Endometrium (tissue), 2 donors: ENCODE measurements around the gene GUK1.

Experiments
- FAIRE-seq: peaks from 2 replicates; lab custom pipeline; 2012; peaks lifted over from hg19 to GRCh38; lab: Jason Lieb, UNC
- donor health status: control.
- donor health status: control.

The GUK1 gene

DNA sequence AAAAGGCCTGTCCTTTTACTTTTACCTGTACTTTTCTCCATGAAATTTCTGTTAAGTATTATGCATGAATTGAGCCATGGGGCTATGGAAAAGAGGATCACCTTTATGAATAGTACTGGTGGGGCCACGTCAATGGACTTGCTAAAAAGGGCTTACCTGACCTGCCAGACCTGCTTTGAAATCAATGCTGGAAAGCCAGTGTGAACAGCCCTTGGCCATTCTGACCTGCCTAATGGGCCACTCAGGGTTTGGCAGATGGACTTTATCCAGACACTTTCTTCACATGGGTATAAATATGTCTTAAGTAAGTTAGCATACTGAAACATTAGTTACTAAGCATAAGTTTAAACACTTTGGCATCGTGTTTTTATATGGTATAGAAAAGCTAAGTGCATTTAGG is 8.3 kb upstream of the GUK1 start:
- FAIRE-seq: no peak

DNA sequence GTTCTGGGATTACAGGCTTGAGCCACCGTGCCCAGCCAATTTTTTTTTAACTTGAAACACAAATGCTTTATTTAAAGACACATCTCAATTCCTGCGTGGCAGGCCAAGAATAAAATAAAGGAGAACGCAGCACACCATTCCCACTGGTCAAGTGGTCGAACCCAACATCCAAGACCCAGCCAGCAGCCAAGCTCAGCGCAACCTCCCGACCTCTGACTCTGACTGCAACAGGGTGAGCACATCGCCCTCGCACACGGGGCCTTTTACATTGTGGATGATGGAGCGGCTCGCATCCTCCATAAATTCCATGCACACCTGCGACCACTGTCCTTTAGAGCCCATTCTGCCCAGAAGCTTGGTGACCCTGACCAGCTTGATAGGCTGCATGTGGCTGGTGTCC is 5.5 kb upstream of the GUK1 start:
- FAIRE-seq: no peak

DNA sequence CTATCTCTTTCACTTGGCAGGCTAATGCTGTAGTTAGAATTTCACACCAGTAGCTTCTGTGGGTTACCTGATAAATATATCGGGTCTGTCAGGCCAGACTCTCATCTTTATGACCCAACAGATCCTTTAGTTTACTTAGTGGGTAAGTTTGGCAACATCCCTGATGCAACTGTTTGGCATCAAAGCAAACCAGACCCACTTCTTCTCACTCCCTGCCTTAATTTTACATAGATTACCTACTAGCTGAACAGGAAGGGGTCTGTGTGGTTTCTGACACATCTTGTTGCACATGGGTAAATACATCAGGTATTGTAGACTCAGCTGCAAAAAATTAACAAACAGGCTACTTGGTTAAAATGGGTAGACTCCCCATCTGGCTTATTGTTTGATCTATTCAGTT is 3.2 kb upstream of the GUK1 start:
- FAIRE-seq: no peak

DNA sequence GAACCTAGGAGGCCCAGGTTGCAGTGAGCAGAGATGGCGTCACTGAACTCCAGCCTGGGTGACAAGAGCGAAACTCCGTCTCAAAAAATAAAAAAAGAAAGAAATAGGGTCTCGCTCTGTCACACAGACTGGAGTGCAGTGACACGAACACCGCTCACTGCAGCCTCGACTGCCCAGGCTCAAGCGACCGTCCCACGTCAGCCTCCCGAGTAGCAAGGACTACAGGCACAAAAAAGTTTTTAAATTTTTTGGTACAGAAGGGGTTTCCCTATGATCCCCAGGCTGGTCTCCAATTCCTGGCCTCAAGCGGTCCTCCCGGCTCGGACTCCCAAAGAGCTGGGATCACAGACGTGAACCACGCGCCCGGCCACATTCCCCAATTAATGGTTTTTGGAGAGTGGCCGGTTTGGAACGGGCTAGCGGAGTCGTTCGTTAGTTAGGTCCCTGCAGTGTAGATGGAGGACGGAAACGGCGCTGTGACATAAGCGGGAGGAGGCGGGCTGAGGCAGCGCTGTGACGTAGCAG is 611 bp upstream of the GUK1 start:
- FAIRE-seq: no peak

DNA sequence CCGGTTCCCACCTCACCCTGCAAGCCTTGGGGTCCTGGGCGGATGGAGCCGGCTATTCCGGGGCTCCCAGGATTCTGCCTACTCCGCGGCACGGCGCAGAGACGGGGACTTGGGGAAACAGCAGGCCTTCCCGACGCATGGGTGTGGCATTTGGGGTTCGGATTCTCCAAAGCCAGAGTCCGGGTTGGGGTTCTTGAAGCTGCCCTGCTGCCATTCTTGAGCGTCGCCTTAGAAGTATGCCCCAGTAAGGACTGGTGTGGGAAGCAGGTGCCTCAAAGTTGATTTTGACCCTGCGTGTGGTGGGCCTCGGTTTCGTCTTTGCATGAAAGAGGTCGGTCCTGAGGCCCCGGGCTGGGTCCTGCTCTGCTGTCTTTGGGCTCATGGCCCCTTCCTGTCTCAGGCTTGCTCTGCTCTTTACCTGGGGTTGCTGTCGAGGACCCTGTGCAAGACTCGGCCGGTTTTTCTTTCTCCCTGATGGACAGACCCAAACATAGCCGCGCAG is 696 bp downstream of the GUK1 start:
- no peak for FAIRE-seq

DNA sequence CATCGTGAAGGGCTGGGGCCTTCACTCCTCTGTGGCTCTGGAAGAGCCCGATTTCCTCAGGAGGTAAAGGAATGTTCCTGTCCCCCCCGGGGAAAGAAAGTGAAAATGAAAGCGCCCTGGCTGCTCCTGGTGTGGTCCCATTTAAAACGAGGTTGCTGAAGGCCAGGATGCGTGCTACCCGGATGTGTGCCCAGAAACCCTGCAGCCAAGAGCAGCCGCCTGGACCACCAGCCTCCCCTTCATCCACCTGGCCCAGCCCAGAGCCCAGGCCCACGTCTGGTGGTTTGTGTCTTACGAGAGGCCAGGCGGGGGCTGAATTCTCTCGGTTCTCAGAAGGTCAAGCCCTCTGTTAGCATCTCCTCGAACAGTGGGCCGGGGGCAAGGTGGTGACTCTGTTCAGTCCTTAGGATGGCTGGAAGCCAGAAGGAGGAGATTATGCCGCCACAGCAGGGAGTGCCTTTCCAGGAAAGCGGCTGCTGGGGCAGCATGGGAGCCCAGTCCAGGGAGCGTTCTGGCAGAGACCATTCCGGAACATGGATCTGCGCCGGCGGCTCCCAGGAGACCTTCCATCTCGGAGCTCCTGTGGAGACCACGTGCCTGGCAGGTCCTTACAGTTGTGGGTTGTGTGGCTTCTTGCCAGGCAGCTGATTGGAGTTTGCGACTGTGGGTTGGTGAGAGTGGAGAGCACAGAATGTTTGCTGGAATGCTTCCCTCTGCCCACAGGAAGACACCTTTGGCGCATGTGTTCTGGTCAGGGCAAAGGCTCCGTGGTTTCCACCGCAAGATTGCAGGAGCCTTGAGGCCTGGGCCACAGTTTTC is 1.4 kb downstream of the GUK1 start:
- no peak for FAIRE-seq

DNA sequence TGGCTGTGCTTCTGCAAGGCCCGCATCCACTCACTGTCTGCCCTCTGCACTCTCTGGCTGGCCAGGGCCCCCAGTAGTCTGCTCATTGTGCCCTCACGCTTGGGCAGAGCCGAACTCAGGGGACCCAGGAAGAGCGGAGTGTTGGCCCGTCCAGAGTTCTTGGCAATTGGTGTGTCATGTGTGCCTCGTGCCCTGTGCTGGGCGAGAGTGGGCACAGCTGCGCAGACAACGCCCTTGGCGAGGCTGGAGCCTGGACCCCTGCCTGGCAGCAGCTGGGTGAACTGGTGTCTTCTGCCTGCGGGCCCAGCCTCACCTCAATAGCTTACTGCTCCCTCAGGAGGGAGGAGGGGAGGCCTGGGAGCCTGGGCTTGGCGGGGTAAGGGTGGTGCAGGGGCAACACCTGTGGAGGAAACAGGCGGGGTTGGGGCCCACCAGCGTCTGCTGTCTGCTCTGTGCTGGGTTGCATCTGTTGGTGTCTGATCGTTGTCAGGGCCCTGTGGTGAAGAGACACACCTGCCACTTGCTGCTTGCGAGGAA is 2.1 kb downstream of the GUK1 start:
- no peak for FAIRE-seq

DNA sequence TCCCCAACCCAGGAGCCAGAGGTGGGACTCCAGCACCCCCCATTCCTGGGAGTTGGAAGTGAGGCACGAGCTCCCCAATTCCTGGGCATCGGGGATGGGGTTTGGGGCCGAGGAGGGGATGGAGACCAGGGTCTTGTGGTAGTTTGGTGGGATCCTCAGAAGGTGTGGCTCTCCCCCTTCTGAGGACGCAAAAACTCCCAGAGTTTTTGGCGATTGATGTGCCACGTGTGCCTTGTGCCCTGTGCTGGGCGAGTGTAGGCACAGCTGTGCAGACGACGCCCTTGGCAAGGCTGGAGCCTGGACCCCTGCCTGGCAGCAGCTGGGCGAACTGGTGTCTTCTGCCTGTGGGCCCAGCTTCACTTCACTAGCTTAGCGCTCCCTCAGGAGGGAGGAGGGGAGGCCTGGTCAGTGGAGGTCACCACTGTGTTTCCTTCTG is 2.6 kb downstream of the GUK1 start:
- no peak for FAIRE-seq

DNA sequence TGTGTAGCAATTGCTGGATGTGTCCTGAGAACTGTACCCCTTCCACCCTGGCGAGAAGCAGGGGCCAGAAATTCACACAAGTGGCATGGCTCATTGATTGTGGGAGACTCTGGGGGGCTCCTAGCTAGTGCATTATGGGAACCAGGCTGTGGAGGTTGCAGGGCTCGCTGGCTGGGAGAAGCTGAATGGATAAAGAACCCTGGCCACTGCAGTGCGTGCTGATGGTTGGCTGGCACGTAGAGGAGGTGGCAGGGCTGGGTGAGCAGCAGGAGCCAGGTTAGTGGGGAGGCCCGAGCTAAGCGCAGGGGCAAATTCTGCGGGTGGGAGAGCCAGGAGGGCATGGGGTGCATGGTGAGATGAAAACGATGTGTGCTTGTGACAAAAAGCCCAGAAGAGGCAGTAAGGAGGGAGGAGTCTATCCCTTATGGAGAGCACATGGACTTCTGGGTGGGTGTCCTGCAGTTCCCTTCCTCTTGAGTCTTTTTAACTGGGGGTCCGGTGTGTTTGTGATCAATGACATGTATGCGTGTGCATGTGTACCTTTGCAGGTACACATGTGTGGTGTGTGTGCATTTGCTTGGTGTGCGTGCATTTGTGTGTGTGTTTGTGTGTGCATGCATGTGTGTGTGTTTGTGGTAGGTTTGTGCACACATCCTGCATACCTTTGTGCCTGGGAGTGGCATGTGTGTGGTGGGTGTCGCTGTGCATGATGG is 3.6 kb downstream of the GUK1 start:
- no peak for FAIRE-seq

DNA sequence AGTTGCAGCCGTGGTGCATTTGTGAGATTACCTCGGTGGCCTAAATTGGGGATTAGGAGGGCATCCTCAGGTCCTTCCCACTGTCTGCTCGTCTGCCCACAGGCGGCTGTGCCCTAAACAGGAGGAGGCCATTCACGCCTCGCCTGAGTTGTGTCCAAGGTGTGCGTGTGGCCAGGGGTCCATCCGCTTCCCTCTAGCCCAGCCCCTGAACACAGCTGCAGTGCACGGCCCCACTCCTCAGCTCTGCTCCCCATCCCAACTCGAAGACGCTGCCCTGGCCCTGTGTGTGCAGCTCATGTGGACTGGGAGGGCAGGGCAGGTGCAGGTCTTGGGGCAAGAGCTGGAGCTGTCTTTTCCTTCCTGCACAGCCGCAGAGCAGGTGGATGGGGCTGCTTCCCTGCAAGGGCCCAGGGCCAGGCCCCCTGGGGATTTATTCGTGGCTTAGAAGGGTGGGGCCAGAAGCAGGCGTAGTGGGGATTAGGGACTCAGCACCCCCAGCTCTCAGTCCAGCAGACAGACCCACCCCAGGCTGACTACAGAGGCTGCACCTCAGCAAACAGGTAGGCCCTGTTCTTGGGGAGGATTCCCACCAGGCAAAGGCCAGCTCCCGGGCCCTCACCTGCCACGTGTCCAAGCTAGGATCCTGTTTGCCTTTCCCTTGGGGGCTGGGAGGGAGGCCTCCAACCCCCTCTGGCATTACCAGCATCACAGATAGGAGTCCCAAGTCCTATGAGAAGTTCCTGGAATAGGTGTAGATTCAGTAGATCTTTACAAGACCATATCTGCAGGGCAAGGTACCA is 4.3 kb downstream of the GUK1 start:
- FAIRE-seq: no peak

DNA sequence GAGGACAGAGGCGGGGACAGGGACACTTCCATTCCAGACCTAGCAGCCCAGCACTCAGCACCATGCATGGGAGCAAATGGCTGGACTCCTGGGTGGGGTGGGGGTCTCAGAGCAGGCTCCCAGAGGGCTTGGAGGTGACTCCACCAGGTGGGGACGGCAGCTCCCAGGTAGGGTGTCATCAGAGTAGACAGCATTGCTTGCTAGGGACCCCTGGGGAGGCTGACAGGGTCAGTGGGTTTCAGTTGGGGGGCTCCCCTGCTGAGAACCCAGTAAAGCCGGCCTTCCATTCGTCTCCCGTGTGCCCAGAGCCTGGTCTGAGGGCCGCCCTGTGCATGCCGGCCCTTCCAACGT is 4.9 kb downstream of the GUK1 start:
- FAIRE-seq: no peak

DNA sequence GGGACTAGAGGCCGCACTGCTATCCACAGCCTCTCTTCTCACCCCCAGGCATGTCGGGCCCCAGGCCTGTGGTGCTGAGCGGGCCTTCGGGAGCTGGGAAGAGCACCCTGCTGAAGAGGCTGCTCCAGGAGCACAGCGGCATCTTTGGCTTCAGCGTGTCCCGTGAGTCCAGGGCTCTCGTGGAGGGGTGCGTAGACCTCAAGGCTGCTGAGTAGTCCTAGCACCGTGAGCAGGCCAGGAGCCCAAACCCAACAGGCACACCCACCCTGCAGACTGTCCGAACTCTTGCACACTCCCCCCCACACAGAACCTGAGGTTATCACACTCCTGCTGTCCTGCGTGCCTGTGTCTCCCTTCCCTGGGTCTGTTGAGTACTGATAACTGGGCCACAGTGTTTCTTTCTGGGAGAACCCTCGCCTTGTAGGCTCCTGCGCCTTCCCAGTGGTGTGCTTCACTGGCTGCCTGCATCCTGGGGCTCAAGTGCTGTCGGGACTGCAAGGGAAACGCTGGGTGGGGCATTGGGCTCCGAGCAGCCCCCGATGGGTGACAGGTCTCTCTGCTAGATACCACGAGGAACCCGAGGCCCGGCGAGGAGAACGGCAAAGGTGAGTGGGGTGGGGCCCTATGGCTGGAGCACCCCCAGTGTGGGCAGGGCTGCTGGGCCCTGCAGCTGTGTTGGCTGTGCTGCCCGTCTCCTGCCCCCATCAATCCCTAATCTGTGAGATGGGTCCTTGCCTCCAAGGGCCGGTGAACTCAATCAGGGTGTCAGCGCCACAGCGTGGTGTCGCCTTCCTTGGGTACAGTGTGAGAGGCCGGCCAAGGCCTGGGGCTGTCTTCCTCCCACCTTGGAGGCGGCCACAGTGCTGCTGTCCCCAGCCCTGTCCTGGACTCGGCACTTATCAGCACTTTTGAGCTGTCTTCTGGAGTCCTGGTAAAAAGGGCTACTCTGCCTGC is 5.7 kb downstream of the GUK1 start:
- FAIRE-seq: no peak

DNA sequence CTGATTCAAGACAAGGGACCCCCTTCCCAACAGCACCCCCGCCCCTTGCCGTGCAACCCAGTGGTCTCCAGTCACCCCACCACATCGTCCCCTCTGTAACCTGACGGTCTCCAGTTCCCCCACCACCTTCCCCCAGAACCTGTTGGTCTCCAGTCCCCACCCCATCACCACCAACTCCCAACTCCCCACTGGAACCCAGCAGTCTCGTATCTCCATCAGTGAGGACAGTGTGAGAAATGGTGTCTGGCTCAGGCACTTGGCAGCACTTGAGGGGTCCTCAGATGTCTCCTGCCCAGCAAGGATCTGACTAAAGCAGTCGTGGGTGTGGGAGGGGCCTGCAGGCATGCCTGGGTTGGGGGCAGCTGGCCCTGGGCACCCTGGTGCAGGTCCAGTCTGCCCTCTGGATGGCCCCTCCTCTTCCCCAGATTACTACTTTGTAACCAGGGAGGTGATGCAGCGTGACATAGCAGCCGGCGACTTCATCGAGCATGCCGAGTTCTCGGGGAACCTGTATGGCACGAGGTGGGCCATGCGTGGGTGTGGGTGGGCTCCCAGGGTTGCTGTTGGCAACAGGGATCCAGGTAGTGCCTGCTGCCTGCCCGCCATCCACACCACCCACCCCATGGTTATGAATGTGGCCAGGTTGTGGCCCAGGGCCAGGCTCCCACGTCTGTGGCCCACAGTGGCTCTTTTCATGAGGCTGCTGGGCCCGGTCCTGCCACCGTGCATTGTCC is 6.5 kb downstream of the GUK1 start:
- no peak for FAIRE-seq

DNA sequence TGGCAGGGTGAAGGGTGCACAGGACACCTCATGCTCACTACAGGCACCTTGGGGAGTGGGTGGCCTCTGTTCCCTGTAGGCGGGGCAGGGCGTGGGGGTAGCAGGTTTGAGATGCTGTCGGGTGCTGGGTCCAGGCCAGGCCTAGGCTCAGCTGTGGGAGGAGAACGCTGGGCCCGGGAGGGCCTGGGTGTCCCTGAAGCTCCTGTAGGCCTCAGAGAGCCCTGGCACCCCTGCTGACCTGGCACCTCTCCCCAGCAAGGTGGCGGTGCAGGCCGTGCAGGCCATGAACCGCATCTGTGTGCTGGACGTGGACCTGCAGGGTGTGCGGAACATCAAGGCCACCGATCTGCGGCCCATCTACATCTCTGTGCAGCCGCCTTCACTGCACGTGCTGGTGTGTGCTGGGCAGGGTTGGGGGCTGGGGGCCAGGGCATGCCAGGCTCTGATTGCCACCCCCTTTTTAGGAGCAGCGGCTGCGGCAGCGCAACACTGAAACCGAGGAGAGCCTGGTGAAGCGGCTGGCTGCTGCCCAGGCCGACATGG is 7.1 kb downstream of the GUK1 start:
- FAIRE-seq: no peak

DNA sequence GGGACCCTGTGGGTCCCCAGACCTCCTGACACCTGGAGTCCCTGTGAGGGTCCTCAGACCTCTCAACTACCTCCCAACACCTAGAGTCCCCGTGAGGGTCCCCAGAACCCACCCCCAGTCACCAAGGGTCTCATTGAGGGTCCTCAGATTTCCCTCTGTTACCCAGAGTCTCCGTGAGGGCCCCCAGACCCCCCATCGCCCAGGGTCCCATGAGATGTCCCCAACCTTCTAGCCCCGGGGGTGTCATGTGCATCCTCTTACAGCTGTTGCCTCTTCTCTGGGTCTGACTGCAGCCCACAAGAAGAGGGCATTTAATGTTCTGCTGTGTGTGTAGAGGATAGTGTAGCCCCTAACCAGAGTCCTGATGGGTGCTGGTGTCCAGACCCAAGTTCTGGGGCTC is 7.7 kb downstream of the GUK1 start:
- FAIRE-seq: no peak

DNA sequence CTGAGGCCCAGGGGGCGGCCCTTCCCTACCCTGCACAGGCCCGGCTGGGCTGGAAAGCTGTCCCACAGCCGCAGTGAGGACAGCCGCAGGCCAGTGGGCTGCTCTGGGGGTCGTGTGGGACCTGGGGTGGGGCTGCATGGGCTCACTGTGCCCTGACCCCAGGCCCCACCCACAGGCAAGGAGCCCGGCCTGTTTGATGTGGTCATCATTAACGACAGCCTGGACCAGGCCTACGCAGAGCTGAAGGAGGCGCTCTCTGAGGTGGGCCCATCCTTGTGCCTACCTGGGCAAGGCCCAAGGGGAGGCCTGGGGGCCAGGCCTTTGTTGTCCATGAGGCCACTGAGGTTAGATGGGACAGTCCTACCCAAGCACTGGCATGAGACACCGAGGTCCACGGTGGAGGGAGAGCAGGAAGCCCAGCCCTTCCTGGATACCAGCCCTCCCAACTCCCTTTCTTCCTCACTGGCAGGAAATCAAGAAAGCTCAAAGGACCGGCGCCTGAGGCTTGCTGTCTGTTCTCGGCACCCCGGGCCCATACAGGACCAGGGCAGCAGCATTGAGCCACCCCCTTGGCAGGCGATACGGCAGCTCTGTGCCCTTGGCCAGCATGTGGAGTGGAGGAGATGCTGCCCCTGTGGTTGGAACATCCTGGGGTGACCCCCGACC is 8.2 kb downstream of the GUK1 start:
- FAIRE-seq: no peak

DNA sequence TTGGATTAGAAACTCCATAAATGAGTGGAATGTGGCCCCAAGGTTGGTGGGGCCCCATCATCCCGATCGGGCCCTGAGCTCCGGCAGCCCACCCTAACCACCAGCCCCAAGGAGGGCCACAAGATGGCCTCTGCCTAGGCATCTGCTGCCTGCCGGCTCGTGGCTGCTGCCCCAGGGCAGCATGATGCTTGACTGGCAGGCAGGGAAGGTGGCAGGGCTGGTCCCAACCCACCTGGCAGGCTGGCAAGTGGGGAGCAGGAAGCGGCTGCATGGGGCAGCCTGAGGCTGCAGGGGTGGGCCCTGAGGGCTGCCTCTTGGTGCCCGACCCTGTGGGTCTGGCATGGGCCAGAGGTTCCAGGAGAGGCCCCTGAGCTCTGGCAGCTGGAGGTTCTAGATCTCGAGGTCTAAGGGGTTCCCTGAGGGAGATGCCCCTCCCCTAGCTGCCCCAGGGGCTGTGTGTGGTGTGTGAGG is 8.9 kb downstream of the GUK1 start:
- no peak for FAIRE-seq

DNA sequence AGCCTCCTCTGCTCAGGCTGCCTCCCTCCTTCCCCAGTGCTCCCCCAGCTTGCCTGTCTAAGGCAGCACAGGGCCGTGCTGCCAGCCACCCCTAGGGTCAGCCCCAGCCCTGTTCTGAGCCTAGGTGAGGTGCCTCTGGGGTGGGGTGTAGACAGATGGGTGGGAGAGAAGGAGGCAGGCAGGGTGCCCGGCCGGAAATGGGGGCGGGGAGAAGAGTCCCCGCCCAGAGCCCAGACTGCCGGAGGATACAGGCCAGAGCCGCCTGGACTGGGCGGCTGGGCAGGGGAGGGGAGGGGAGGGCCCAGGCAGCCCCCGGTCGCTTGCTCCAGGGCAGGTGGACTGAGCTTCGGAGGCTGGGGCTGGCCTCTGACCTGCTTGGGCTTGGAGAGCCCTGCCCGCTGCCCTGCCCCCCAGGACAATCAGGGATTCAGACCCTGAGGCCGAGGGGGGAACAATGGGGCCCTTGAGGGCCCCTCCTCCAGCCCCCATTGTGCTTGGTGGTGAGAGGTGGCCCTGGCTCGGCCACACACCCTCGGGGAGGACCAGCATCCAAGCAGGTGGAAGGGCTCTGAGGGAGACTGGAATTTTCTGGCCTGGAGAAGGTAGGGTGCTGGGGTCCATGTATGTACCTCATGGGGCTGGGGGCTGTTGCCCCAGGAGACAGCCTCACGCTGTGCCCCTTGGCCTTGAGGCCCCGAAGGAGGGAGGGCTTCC is 9.5 kb downstream of the GUK1 start, which contains the start of gene GJC2:
Gene GJC2, plus strand, starts transcription at position 525 of the 714 bp plus-strand sequence. CDS start 7,829 bp downstream, outside the sequence.
- FAIRE-seq: no peak

DNA sequence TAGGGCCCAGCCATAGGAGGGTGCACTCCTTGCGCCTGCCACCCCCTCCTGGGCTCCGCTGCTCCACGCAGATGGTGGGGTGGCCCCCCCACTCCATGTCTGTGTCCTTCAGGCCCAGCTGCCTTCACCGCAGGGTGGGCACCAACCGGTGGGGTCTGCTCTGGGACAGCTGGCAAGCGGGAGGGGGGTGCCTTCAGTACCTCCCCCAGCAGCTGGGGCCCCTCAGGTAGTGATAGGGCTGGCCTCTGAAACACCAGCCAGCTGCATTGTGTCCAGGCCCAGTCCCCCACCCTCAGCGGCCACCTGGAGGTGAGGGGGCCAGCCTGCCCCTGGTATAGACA is 10.0 kb downstream of the GUK1 start:
- FAIRE-seq: no peak
